ENCODE results near the gene FERMT1. TPM values are rescaled to one million over a fixed set of nuclear protein-coding genes. Genes with fewer than 3 reads are reported as not detected.

The FERMT1 gene
- total RNA-seq, 1 experiment from 2014 or later: 30.1 TPM

DNA sequence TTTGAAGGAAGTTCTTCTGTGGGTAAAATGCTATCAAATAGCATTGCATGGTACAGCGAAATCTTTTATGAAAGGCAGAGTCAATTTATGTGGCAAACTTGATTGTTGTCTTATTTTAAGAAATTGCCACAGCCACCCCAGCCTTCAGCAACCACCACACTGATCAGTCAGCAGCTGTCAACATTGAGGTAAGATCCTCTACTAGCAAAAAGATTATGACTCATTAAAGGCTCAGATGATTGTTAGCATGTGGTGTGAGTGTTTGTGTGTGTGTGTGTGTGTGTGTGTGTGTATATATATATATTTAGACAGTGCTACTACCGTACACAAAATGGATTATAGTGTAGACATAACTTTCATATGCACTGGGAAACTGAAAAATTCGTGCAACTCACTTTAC, 96.8 kb downstream of the FERMT1 start:
- Mint-ChIP-seq H3K36me3 (ENCODE audit: insufficient read depth, unreplicated experiment) (peaks cover 71% of the 10 kb centered on the region), H3K27ac (ENCODE audit: unreplicated experiment) (no peak overlapping the region), H3K9me3 (ENCODE audit: unreplicated experiment) (no peaks in the 10 kb centered on the region), H3K4me1 (ENCODE audit: low read depth, unreplicated experiment) (no peaks in the 10 kb centered on the region), H3K4me3 (ENCODE audit: unreplicated experiment) (no peak overlapping the region), H3K27me3 (ENCODE audit: insufficient read depth, unreplicated experiment) (no peaks in the 10 kb centered on the region)
- peaks cover 4% of the 10 kb centered on the region for H3K36me3 ChIP-seq (ENCODE audit: control insufficient read depth, insufficient read depth, low read length)
- POLR2A ChIA-PET: interaction anchor here (0.6 kb wide), 1 partner anchor 50 kb away, joined by 5 read pairs; no protein-coding TSS in a partner anchor
- no peak for DNase-seq
- no peaks in the 10 kb centered on the region for H3K27me3 ChIP-seq (replicated peaks; ENCODE audit: control insufficient read depth, insufficient read depth, low read length)
- TF ChIP-seq, protein P1, sequence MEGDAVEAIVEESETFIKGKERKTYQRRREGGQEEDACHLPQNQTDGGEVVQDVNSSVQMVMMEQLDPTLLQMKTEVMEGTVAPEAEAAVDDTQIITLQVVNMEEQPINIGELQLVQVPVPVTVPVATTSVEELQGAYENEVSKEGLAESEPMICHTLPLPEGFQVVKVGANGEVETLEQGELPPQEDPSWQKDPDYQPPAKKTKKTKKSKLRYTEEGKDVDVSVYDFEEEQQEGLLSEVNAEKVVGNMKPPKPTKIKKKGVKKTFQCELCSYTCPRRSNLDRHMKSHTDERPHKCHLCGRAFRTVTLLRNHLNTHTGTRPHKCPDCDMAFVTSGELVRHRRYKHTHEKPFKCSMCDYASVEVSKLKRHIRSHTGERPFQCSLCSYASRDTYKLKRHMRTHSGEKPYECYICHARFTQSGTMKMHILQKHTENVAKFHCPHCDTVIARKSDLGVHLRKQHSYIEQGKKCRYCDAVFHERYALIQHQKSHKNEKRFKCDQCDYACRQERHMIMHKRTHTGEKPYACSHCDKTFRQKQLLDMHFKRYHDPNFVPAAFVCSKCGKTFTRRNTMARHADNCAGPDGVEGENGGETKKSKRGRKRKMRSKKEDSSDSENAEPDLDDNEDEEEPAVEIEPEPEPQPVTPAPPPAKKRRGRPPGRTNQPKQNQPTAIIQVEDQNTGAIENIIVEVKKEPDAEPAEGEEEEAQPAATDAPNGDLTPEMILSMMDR (IDR thresholded peaks at IDR 0.05; ENCODE audit: insufficient read depth in 1 of 2, low read depth in 1 of 2, low read length in 1 of 2, severe bottlenecking in 1 of 2, unreplicated experiment in 1 of 2): no peak
- no peaks in the 10 kb centered on the region for H3K4me1 ChIP-seq
- no peak overlapping the region for H3K4me3 ChIP-seq (ENCODE audit: low read depth, low read length)
- BruUV-seq (replicated peaks): no TSS peak
- CTCF ChIA-PET: no interaction called here
- H3K9me3 ChIP-seq: peaks cover 5% of the 10 kb centered on the region; the same call in 1 of the 2 replicates
- intact Hi-C loops (cut with micrococcal nuclease; ENCODE audit: unreplicated experiment): no loop called here

Other genes with a start within 250 kb of the FERMT1 start
- gene CHGB, start 211.5 kb downstream of the FERMT1 start, total RNA-seq (2022): 0.79 and 0.86 TPM in 2 replicates
- 30.0 and 35.5 TPM in 2 replicates for gene TRMT6, start 172.5 kb downstream of the FERMT1 start, total RNA-seq (2022)
- 36.4 and 38.4 TPM in 2 replicates for gene MCM8, start 172.4 kb downstream of the FERMT1 start, total RNA-seq (2022)
- 82.3 and 94.6 TPM in 2 replicates for gene CRLS1, start 116.9 kb downstream of the FERMT1 start, total RNA-seq (2022)
- gene LRRN4, start 69.0 kb downstream of the FERMT1 start, total RNA-seq (2022): 17.9 and 19.6 TPM in 2 replicates